Measurements from ENCODE around the gene BSND. TPM values are rescaled to one million over a fixed set of nuclear protein-coding genes. Genes with fewer than 3 reads are reported as not detected.

The BSND gene
- polyA plus RNA-seq, 1 of the 3 experiments (the other 2 are of a cell fraction) = not detected

- no peak overlapping the region for H3K9ac ChIP-seq
- H3K79me2 ChIP-seq (ENCODE audit: insufficient read depth) = no peaks in the 10 kb centered on the region
- H4K20me1 ChIP-seq (ENCODE audit: insufficient read depth) = no peaks in the 10 kb centered on the region
- peaks cover 50% of the 10 kb centered on the region for H3K27me3 ChIP-seq (ENCODE audit: insufficient read depth)
- no peaks in the 10 kb centered on the region for H3F3A ChIP-seq (replicated peaks; ENCODE audit: insufficient read depth)
- H3K9me3 ChIP-seq = no peaks in the 10 kb centered on the region
- no peaks in the 10 kb centered on the region for H3K9me2 ChIP-seq
- TF ChIP-seq USF2 (IDR thresholded peaks at IDR 0.05; ENCODE audit: borderline replicate concordance, low read depth, low read length) (no peak), TAF1 (IDR thresholded peaks at IDR 0.05; ENCODE audit: borderline replicate concordance, low read depth, low read length) (no peak), GABPA (IDR thresholded peaks at IDR 0.05; ENCODE audit: low read depth) (no peak), SMC3 (IDR thresholded peaks at IDR 0.05; ENCODE audit: low read depth, low read length) (no peak), FOSL2 (IDR thresholded peaks at IDR 0.05; ENCODE audit: borderline replicate concordance, low read depth) (no peak), EP300 (IDR thresholded peaks at IDR 0.05; ENCODE audit: borderline replicate concordance in 1 of 2, low read depth in 1 of 2, low read length in 1 of 2) (no peak), NFIC (IDR thresholded peaks at IDR 0.05; ENCODE audit: borderline replicate concordance) (no peak), MEF2A (IDR thresholded peaks at IDR 0.05; ENCODE audit: borderline replicate concordance, low read depth) (no peak), RFX5 (IDR thresholded peaks at IDR 0.05; ENCODE audit: low read length) (no peak), FOXM1 (IDR thresholded peaks at IDR 0.05; ENCODE audit: low read depth) (no peak), EZH2phosphoT487 (IDR thresholded peaks at IDR 0.05; ENCODE audit: borderline replicate concordance, low read depth) (no peak), FOXJ3 (CRISPR knock-in tag; IDR thresholded peaks at IDR 0.05) (no peak), RAD21 (IDR thresholded peaks at IDR 0.05; ENCODE audit: low read length) (no peak), TCF12 (IDR thresholded peaks at IDR 0.05) (no peak), JUND (IDR thresholded peaks at IDR 0.05) (no peak)
- CTCF ChIA-PET = interaction anchor here (0.9 to 3.0 kb wide), 6 partner anchors 9 to 90 kb away, joined by 3 to 15 read pairs (median 6); no protein-coding TSS in a partner anchor
- 13% methylated on average over 28 of the region's 49 CpGs for WGBS (ENCODE audit: low lambda C conversion rate)
- POLR2A ChIA-PET = interaction anchor here (1.5 kb wide), 1 partner anchor 9 kb away, joined by 5 read pairs; no protein-coding TSS in a partner anchor
- peak overlapping the region; percentile 9 to 20; a peak in 2 of 4 replicates for H3K4me3 ChIP-seq (ENCODE audit: low read depth in 2 of 2, low read length in 1 of 2)
- no peak overlapping the region for H2AFZ ChIP-seq (ENCODE audit: low read depth)
- no peaks in the 10 kb centered on the region for H3K36me3 ChIP-seq (replicated peaks in 1 of 2; ENCODE audit: control insufficient read depth in 1 of 2, insufficient read depth in 2 of 2, low read length in 1 of 2)
- peaks cover 0 to 16% of the 10 kb centered on the region in 2 experiments; a peak in 1 of 4 replicates for H3K4me1 ChIP-seq (ENCODE audit: control insufficient read depth in 1 of 2, insufficient read depth in 2 of 2, low read depth in 1 of 2, low read length in 1 of 2)
- H3K27ac ChIP-seq (ENCODE audit: low read depth in 2 of 2, low read length in 1 of 2) = no peak overlapping the region
- peak overlapping the region; percentile 62; the same call in 1 of the 2 replicates for H3K4me2 ChIP-seq
- DNase-seq = peak; percentile 47
These were observed 41.6 kb downstream of the BSND start for GRCh38 chr1:55040083-55040932.

DNA sequence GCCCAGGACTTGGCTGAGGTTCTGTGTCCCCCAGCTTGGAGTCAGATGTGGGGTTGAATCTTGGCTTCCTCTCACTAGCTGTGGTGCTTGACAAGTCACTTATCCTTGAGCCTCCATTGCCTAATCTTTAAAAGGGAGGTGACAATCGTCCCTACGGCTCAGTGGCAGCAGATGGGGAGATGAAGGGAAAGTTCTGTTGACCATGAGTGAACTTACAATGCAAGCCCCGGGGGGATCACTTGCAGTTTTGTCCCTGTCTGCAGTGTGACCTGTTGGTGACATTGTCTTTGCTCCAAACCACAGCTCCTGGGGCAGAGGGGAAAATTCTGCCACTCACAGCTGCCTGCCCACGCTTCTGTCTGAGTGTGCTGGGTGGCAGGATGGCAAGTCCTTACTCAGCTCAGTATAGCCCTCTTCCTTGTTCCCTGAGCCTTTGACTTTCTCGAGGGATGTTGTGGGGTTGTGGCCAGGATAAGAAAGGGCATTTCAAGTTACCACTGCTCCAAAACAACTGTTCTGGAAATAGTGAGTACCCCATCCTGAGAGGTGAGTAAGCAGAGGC lies 42.3 kb downstream of the BSND start:
- no peaks in the 10 kb centered on the region for H3F3A ChIP-seq (replicated peaks; ENCODE audit: insufficient read depth)
- H3K79me2 ChIP-seq (ENCODE audit: insufficient read depth) = no peaks in the 10 kb centered on the region
- 24% methylated on average over 3 of the region's 5 CpGs for WGBS (ENCODE audit: low lambda C conversion rate)
- H4K20me1 ChIP-seq (ENCODE audit: insufficient read depth) = no peaks in the 10 kb centered on the region
- H3K9me2 ChIP-seq = no peaks in the 10 kb centered on the region
- POLR2A ChIA-PET = interaction anchor here (1.5 kb wide), 1 partner anchor 9 kb away, joined by 5 read pairs; no protein-coding TSS in a partner anchor
- no peak overlapping the region for H3K9ac ChIP-seq
- TF ChIP-seq JUND (IDR thresholded peaks at IDR 0.05) (no peak), GATA2 (CRISPR knock-in tag; IDR thresholded peaks at IDR 0.05) (no peak), FOSL2 (IDR thresholded peaks at IDR 0.05; ENCODE audit: borderline replicate concordance, low read depth) (no peak)
- peaks cover 0 to 16% of the 10 kb centered on the region in 2 experiments; a peak in 1 of 4 replicates for H3K4me1 ChIP-seq (ENCODE audit: control insufficient read depth in 1 of 2, insufficient read depth in 2 of 2, low read depth in 1 of 2, low read length in 1 of 2)
- peaks cover 47% of the 10 kb centered on the region for H3K27me3 ChIP-seq (ENCODE audit: insufficient read depth)
- H3K36me3 ChIP-seq (replicated peaks in 1 of 2; ENCODE audit: control insufficient read depth in 1 of 2, insufficient read depth in 2 of 2, low read length in 1 of 2) = no peaks in the 10 kb centered on the region
- CTCF ChIA-PET = interaction anchor here (0.9 to 1.7 kb wide), 4 partner anchors 19 to 91 kb away, joined by 3 to 6 read pairs (median 4); no protein-coding TSS in a partner anchor
- H3K4me3 ChIP-seq (ENCODE audit: low read depth in 2 of 2, low read length in 1 of 2) = no peak overlapping the region
- H3K27ac ChIP-seq (ENCODE audit: low read depth in 2 of 2, low read length in 1 of 2) = no peak overlapping the region
- DNase-seq = no peak
- no peak overlapping the region for H2AFZ ChIP-seq (ENCODE audit: low read depth)
- no peaks in the 10 kb centered on the region for H3K9me3 ChIP-seq
- H3K4me2 ChIP-seq = no peak overlapping the region
